GM23338 (cell line): Measurements from ENCODE around the gene NRROS.

Experiments
- CREB1 ChIP-seq: fragments of 250-450 bp; sonication (Bioruptor Pico); IDR thresholded peaks from 2 replicates; pipeline ENCODE4 v1.5.0; 2020; ENCODE audit warnings: low read depth, mild to moderate bottlenecking, moderate library complexity
- EZH2 ChIP-seq: fragments of 200-600 bp; sonication (generic); IDR thresholded peaks from one replicate; pipeline ENCODE4 v1.8.0; 2017; ENCODE audit warnings: antibody characterized with exemption, mild to moderate bottlenecking, low read depth; ENCODE audit not compliant: unreplicated experiment
- EZH2phosphoT487 ChIP-seq: fragments of 200-600 bp; sonication (generic); IDR thresholded peaks from one replicate; pipeline ENCODE4 v1.8.1; 2018; ENCODE audit warnings: antibody characterized with exemption; ENCODE audit not compliant: unreplicated experiment
- JUNB ChIP-seq: IDR thresholded peaks from one replicate; pipeline ENCODE4 v1.6.1; 2016; ENCODE audit warnings: antibody characterized with exemption; ENCODE audit not compliant: unreplicated experiment
- NANOG ChIP-seq: IDR thresholded peaks from 2 replicates; pipeline ENCODE4 v1.6.1; 2016; ENCODE audit warnings: antibody characterized with exemption, borderline replicate concordance
- POLR2AphosphoS5 ChIP-seq: IDR thresholded peaks from 2 replicates; pipeline ENCODE4 v1.6.1; 2016; ENCODE audit warnings: antibody characterized with exemption, low read depth
- TF ChIP-seq, protein P1 (sequence below), 2 experiments: fragments of 200-600 bp in 1 of 2; sonication (generic) in 1 of 2; conservative IDR thresholded peaks; 2 replicates each; pipeline versions ENCODE4 v1.5.1 to v1.6.1; 2016 to 2017; ENCODE audit warnings: antibody characterized with exemption in 2 of 2, low read depth in 2 of 2, mild to moderate bottlenecking in 2 of 2, moderate library complexity in 1 of 2
- TF ChIP-seq, protein P2 (sequence below): IDR thresholded peaks from one replicate; pipeline ENCODE4 v1.6.1; 2018; ENCODE audit warnings: antibody characterized with exemption; ENCODE audit not compliant: unreplicated experiment
- TF ChIP-seq, protein P3 (sequence below): IDR thresholded peaks from 2 replicates; pipeline ENCODE4 v1.6.1; 2016; ENCODE audit warnings: antibody characterized with exemption

DNA sequence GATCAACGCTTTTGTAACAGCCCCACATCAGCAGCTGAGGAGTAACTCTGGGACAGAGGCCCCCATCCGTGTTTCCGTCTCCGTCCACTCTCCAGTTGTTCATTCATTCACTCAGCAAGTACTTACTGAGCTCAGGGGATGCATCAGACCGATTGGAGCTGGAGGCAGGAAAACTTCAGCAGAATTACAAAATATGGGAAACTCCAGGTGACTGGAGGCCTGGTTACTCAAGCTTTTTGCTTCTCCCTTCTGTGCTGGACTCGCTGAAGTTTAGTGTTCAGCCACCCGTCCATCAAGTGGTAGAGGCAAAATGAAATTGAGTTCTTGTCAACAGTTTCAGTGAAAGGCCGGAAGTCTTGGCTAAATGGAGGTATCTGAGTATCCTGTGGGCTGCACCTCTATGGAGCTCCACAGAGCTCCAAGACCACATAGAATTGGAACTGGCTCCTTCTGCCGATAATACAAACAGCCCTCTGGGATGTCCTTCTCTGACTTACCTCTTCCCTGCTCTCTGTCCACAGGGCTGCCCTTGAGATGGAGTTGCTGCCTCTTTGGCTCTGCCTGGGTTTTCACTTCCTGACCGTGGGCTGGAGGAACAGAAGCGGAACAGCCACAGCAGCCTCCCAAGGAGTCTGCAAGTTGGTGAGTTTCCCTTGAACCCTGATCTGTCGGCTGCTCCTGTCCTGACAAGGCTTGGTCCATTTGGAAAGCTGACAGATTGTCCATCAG, 14.7 kb downstream of the NRROS start:
- TF ChIP-seq, protein P1, sequence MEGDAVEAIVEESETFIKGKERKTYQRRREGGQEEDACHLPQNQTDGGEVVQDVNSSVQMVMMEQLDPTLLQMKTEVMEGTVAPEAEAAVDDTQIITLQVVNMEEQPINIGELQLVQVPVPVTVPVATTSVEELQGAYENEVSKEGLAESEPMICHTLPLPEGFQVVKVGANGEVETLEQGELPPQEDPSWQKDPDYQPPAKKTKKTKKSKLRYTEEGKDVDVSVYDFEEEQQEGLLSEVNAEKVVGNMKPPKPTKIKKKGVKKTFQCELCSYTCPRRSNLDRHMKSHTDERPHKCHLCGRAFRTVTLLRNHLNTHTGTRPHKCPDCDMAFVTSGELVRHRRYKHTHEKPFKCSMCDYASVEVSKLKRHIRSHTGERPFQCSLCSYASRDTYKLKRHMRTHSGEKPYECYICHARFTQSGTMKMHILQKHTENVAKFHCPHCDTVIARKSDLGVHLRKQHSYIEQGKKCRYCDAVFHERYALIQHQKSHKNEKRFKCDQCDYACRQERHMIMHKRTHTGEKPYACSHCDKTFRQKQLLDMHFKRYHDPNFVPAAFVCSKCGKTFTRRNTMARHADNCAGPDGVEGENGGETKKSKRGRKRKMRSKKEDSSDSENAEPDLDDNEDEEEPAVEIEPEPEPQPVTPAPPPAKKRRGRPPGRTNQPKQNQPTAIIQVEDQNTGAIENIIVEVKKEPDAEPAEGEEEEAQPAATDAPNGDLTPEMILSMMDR (conservative IDR thresholded peaks at IDR 0.05; ENCODE audit: low read depth in 2 of 2) = no peak
- TF ChIP-seq, protein P2, sequence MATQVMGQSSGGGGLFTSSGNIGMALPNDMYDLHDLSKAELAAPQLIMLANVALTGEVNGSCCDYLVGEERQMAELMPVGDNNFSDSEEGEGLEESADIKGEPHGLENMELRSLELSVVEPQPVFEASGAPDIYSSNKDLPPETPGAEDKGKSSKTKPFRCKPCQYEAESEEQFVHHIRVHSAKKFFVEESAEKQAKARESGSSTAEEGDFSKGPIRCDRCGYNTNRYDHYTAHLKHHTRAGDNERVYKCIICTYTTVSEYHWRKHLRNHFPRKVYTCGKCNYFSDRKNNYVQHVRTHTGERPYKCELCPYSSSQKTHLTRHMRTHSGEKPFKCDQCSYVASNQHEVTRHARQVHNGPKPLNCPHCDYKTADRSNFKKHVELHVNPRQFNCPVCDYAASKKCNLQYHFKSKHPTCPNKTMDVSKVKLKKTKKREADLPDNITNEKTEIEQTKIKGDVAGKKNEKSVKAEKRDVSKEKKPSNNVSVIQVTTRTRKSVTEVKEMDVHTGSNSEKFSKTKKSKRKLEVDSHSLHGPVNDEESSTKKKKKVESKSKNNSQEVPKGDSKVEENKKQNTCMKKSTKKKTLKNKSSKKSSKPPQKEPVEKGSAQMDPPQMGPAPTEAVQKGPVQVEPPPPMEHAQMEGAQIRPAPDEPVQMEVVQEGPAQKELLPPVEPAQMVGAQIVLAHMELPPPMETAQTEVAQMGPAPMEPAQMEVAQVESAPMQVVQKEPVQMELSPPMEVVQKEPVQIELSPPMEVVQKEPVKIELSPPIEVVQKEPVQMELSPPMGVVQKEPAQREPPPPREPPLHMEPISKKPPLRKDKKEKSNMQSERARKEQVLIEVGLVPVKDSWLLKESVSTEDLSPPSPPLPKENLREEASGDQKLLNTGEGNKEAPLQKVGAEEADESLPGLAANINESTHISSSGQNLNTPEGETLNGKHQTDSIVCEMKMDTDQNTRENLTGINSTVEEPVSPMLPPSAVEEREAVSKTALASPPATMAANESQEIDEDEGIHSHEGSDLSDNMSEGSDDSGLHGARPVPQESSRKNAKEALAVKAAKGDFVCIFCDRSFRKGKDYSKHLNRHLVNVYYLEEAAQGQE = no peak
- no peak for TF ChIP-seq EZH2
- no peak for TF ChIP-seq POLR2AphosphoS5
- TF ChIP-seq, protein P3, sequence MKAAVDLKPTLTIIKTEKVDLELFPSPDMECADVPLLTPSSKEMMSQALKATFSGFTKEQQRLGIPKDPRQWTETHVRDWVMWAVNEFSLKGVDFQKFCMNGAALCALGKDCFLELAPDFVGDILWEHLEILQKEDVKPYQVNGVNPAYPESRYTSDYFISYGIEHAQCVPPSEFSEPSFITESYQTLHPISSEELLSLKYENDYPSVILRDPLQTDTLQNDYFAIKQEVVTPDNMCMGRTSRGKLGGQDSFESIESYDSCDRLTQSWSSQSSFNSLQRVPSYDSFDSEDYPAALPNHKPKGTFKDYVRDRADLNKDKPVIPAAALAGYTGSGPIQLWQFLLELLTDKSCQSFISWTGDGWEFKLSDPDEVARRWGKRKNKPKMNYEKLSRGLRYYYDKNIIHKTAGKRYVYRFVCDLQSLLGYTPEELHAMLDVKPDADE = no peak
- TF ChIP-seq CREB1 (CRISPR knock-in tag) = no peak
- TF ChIP-seq JUNB = no peak
- no peak for TF ChIP-seq EZH2phosphoT487
- TF ChIP-seq NANOG = no peak
